GM23338 (cell line): ENCODE measurements around the gene LRP1B. TPM values are rescaled to one million over a fixed set of nuclear protein-coding genes. Genes with fewer than 3 reads are reported as not detected.

Experiments used
- ATAC-seq: fragments of 200-7000 bp; cut with Tn5 transposase; 3 replicates; pipeline ENCODE4 v1.9.1; 2020
- DNase-seq: peaks from one replicate; pipeline ENCODE4 v3.0.0-alpha.2; 2015; ENCODE audit warnings: low spot score
- H2AFZ ChIP-seq: fragments of 200-600 bp; sonication (generic); 2 replicates; pipeline ENCODE4 v1.8.0; 2016; ENCODE audit warnings: antibody characterized with exemption, mild to moderate bottlenecking, moderate library complexity
- H3F3A ChIP-seq: fragments of 200-600 bp; sonication (generic); replicated peaks from 2 replicates; pipeline ENCODE4 v1.8.0; 2017; ENCODE audit warnings: antibody characterized with exemption, mixed run types, low read depth
- H3K27ac ChIP-seq: fragments of 200-600 bp; sonication (generic); 2 replicates; pipeline ENCODE4 v1.6.1; 2016; ENCODE audit warnings: low read depth
- H3K27me3 ChIP-seq: fragments of 200-600 bp; sonication (generic); 2 replicates; pipeline ENCODE4 v1.8.0; 2016; ENCODE audit warnings: mild to moderate bottlenecking, mixed run types, moderate library complexity; ENCODE audit not compliant: insufficient read depth
- H3K36me3 ChIP-seq: fragments of 200-600 bp; sonication (generic); 2 replicates; pipeline ENCODE4 v1.8.0; 2016; ENCODE audit warnings: mild to moderate bottlenecking; ENCODE audit not compliant: insufficient read depth
- H3K4me1 ChIP-seq: fragments of 200-600 bp; sonication (generic); 2 replicates; pipeline ENCODE4 v1.8.0; 2016; ENCODE audit warnings: mild to moderate bottlenecking, moderate library complexity; ENCODE audit not compliant: insufficient read depth
- H3K4me2 ChIP-seq: fragments of 200-600 bp; sonication (generic); 2 replicates; pipeline ENCODE4 v1.7.1; 2017; ENCODE audit warnings: mixed run types
- H3K4me3 ChIP-seq: fragments of 200-600 bp; sonication (generic); 2 replicates; pipeline ENCODE4 v1.6.1; 2016; ENCODE audit warnings: mixed run types
- H3K79me2 ChIP-seq: fragments of 200-600 bp; sonication (generic); replicated peaks from 2 replicates; pipeline ENCODE4 v1.8.0; 2017; ENCODE audit warnings: mild to moderate bottlenecking; ENCODE audit not compliant: insufficient read depth
- H3K9me2 ChIP-seq: fragments of 200-600 bp; sonication (generic); 2 replicates; pipeline ENCODE4 v1.8.0; 2017; ENCODE audit not compliant: insufficient read depth
- H4K20me1 ChIP-seq: fragments of 200-600 bp; sonication (generic); replicated peaks from 2 replicates; pipeline ENCODE4 v1.8.0; 2017; ENCODE audit warnings: mild to moderate bottlenecking; ENCODE audit not compliant: insufficient read depth
- H3K27ac Mint-ChIP-seq: 2 replicates; pipeline ENCODE4 v1.8.0; 2020; ENCODE audit warnings: inconsistent platforms, mild to moderate bottlenecking, moderate library complexity, mixed read lengths
- H3K27me3 Mint-ChIP-seq: 3 replicates; pipeline ENCODE4 v1.8.0; 2022; ENCODE audit warnings: low read depth, mild to moderate bottlenecking, moderate library complexity, mixed read lengths, inconsistent platforms; ENCODE audit not compliant: insufficient read depth, poor library complexity
- H3K36me3 Mint-ChIP-seq: 3 replicates; pipeline ENCODE4 v1.8.0; 2021; ENCODE audit warnings: low read depth, mild to moderate bottlenecking, inconsistent platforms, moderate library complexity, mixed read lengths
- H3K4me1 Mint-ChIP-seq: 3 replicates; pipeline ENCODE4 v1.8.0; 2020; ENCODE audit warnings: mild to moderate bottlenecking, inconsistent platforms, mixed read lengths
- H3K4me3 Mint-ChIP-seq: 3 replicates; pipeline ENCODE4 v1.8.0; 2021; ENCODE audit warnings: moderate library complexity, mild to moderate bottlenecking, inconsistent platforms, mixed read lengths
- H3K9me3 Mint-ChIP-seq: 3 replicates; pipeline ENCODE4 v1.8.0; 2020; ENCODE audit warnings: moderate library complexity, mild to moderate bottlenecking, inconsistent platforms, mixed read lengths
- CREB1 ChIP-seq: fragments of 250-450 bp; sonication (Bioruptor Pico); IDR thresholded peaks from 2 replicates; pipeline ENCODE4 v1.5.0; 2020; ENCODE audit warnings: low read depth, mild to moderate bottlenecking, moderate library complexity
- CTCF ChIP-seq, 2 experiments: fragments of 200-600 bp in 1 of 2; sonication (generic) in 1 of 2; conservative IDR thresholded peaks; 2 replicates each; pipeline versions ENCODE4 v1.5.1 to v1.6.1; 2016 to 2017; ENCODE audit warnings: antibody characterized with exemption in 2 of 2, low read depth in 2 of 2, mild to moderate bottlenecking in 2 of 2, moderate library complexity in 1 of 2
- EZH2 ChIP-seq: fragments of 200-600 bp; sonication (generic); IDR thresholded peaks from one replicate; pipeline ENCODE4 v1.8.0; 2017; ENCODE audit warnings: antibody characterized with exemption, mild to moderate bottlenecking, low read depth; ENCODE audit not compliant: unreplicated experiment
- EZH2phosphoT487 ChIP-seq: fragments of 200-600 bp; sonication (generic); IDR thresholded peaks from one replicate; pipeline ENCODE4 v1.8.1; 2018; ENCODE audit warnings: antibody characterized with exemption; ENCODE audit not compliant: unreplicated experiment
- JUNB ChIP-seq: IDR thresholded peaks from one replicate; pipeline ENCODE4 v1.6.1; 2016; ENCODE audit warnings: antibody characterized with exemption; ENCODE audit not compliant: unreplicated experiment
- POLR2AphosphoS5 ChIP-seq: IDR thresholded peaks from 2 replicates; pipeline ENCODE4 v1.6.1; 2016; ENCODE audit warnings: antibody characterized with exemption, low read depth
- REST ChIP-seq: IDR thresholded peaks from one replicate; pipeline ENCODE4 v1.6.1; 2018; ENCODE audit warnings: antibody characterized with exemption; ENCODE audit not compliant: unreplicated experiment
- STAT1 ChIP-seq: IDR thresholded peaks from one replicate; pipeline ENCODE4 v1.6.1; 2016; ENCODE audit warnings: antibody characterized with exemption; ENCODE audit not compliant: unreplicated experiment
- ZNF114 ChIP-seq: fragments of 250-450 bp; sonication (Bioruptor Pico); IDR thresholded peaks from 2 replicates; pipeline ENCODE4 v1.5.0; 2020; ENCODE audit warnings: mild to moderate bottlenecking, moderate library complexity
- ZNF331 ChIP-seq: fragments of 250-450 bp; sonication (Bioruptor Pico); IDR thresholded peaks from 2 replicates; pipeline ENCODE4 v1.5.0; 2020; ENCODE audit warnings: low read depth, mild to moderate bottlenecking, moderate library complexity
- polyA plus RNA-seq: library from polyadenylated mRNA; unstranded; fragments of >200 nt; fragmentation: Nextera tagmentation; extraction: Ambion mirVana; gene quantifications from 2 replicates; pipeline ENCODE4 v1.2.1, GENCODE V29; 2016
- total RNA-seq: library from RNA; depleted of rRNA; stranded (reverse); fragments of >200 nt; shearing (Covaris generic); gene quantifications from 2 replicates; pipeline ENCODE4 v1.2.3, GENCODE V29; 2014

The LRP1B gene
- total and polyA plus RNA-seq, 2 experiments from 2014 or later = 0.15 to 0.97 TPM

- Mint-ChIP-seq H3K36me3 (no peaks in the 10 kb centered on the region), H3K9me3 (no peaks in the 10 kb centered on the region), H3K4me3 (no peak overlapping the region), H3K4me1 (peaks cover 8% of the 10 kb centered on the region; the same call in 2 of the 3 replicates), H3K27ac (no peak overlapping the region), H3K27me3 (no peaks in the 10 kb centered on the region)
- Histone ChIP-seq H3F3A (no peaks in the 10 kb centered on the region), H3K27ac (no peak overlapping the region), H3K4me3 (no peak overlapping the region), H2AFZ (no peak overlapping the region), H3K9me2 (no peaks in the 10 kb centered on the region), H3K27me3 (no peaks in the 10 kb centered on the region), H3K4me1 (no peaks in the 10 kb centered on the region; the same call in 1 of the 2 replicates), H3K79me2 (no peaks in the 10 kb centered on the region), H4K20me1 (no peaks in the 10 kb centered on the region), H3K4me2 (no peak overlapping the region), H3K36me3 (no peaks in the 10 kb centered on the region)
- ATAC-seq (no peak), DNase-seq (no peak)
- TF ChIP-seq EZH2 (no peak), ZNF331 (CRISPR knock-in tag) (no peak), ZNF114 (no peak), EZH2phosphoT487 (no peak), REST (no peak), STAT1 (no peak), CTCF (conservative IDR thresholded peaks at IDR 0.05; ENCODE audit: low read depth in 2 of 2) (no peak), CREB1 (no peak), POLR2AphosphoS5 (no peak)
Measured at GRCh38 chr2:142119347-142119746, 11.5 kb downstream of the LRP1B start.

DNA sequence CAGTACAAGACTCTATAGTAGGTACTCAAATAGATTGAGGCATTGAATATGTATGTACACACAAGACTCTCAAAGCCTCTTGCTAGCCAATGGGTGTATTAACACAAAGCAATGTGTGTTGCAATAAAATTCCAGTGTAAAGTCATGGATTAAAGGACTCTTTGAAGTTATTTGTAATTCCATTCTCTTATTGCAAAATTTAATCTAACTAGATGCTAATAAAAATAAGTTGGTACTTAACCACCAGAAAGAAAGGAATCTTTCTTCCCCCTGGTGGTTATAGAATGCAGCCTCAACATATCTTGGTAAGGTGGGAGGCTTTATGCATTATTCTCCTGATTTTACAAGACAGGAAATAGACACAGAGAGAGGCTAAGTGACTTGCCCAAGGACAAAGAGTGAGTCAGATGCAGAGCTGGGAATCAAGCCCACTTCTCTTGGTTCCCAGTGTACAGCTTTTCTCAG is 18.0 kb downstream of the LRP1B start:
- no peaks in the 10 kb centered on the region for H4K20me1 ChIP-seq
- H3K79me2 ChIP-seq = no peaks in the 10 kb centered on the region
- no peak overlapping the region for H3K4me2 ChIP-seq
- ATAC-seq (no peak), DNase-seq (peak; percentile 16)
- no peaks in the 10 kb centered on the region for H3K9me3 Mint-ChIP-seq
- no peaks in the 10 kb centered on the region for H3F3A ChIP-seq
- no peaks in the 10 kb centered on the region for H3K9me2 ChIP-seq
- no peak overlapping the region for H3K27ac Mint-ChIP-seq
- H3K36me3 Mint-ChIP-seq = no peaks in the 10 kb centered on the region
- no peaks in the 10 kb centered on the region; the same call in 1 of the 2 replicates for H3K4me1 ChIP-seq
- no peak for TF ChIP-seq JUNB
- TF ChIP-seq CTCF (conservative IDR thresholded peaks at IDR 0.05; ENCODE audit: low read depth in 2 of 2) = peak in 1 of 2 experiments; percentile 39; a peak in 2 of 4 replicates
- H3K4me3 Mint-ChIP-seq = no peak overlapping the region
- no peaks in the 10 kb centered on the region for H3K36me3 ChIP-seq
- H3K27ac ChIP-seq = no peak overlapping the region
- H3K27me3 ChIP-seq = no peaks in the 10 kb centered on the region
- no peaks in the 10 kb centered on the region for H3K27me3 Mint-ChIP-seq
- no peak overlapping the region for H2AFZ ChIP-seq
- no peaks in the 10 kb centered on the region for H3K4me1 Mint-ChIP-seq
- H3K4me3 ChIP-seq = no peak overlapping the region
